A549 treated with DMSO at 1 μM for 4 hours (cell line): Measurements from ENCODE around the gene SMIM12. TPM values are rescaled to one million over a fixed set of nuclear protein-coding genes. Genes with fewer than 3 reads are reported as not detected.

Source experiments
- total RNA-seq: library from RNA; stranded (reverse); fragments of 200-300 nt; extraction: Qiagen RNA extraction; gene quantifications from 5 replicates; pipeline ENCODE4 v1.2.3, GENCODE V29; 2022; ENCODE audit warnings: low read depth

Gene SMIM12, protein sequence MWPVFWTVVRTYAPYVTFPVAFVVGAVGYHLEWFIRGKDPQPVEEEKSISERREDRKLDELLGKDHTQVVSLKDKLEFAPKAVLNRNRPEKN
- total RNA-seq = 51.6 to 59.6 TPM (median 54.9 TPM) in 5 replicates

DNA sequence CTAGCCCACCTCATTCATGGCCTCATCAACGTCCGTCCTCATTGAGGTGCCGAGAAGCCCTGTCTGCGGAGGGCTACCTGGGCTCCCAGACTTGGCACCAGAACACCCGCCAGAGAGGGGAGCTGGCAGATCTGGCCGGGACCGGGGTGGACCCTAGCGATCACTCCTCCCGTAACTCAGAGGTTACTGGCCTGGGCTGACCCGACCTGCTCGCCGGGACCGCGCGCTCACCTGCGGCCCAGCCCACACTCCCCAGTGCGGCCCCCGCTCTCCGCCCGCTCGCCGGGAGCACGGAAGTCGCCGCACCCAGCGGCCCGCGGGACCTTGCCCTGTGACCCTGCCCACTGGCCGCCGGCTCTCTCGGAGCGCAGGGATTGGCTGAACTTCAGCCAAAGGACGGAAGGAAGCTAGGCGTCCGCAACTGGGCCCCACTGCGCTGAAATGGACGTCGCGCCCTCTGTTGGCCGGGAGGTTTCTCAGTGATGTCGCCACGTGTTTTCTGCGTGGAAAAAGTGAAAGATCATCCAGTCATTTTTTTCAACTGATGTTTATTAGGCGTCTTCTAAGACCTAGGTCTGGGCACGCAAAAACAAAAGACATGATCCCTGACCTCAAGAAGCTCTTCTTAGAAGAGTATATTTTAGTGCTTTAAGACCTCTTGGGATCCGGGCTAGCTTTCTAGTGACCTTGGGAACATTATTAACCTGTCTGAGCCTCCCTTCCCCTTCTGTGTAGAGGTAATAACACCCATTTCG, at the start of gene SMIM12:
TSS of gene SMIM12 (minus strand) at position 304 of the 755 bp plus-strand sequence. CDS start 3,772 bp downstream, outside the sequence.

Other genes starting within 250 kb of the SMIM12 start
- gene GJB5, start 104.7 kb downstream of the SMIM12 start, total RNA-seq = 0.12 TPM in 2 of 5 replicates, not detected in the others
- gene GJB4, start 100.0 kb downstream of the SMIM12 start, total RNA-seq = 0.03 to 0.18 TPM (median 0.08 TPM) in 4 of 5 replicates, not detected in the other
- 5.4 to 8.1 TPM (median 6.1 TPM) in 5 replicates for gene GJB3, start 78.5 kb downstream of the SMIM12 start, total RNA-seq
- gene GJA4, start 66.8 kb downstream of the SMIM12 start, total RNA-seq = not detected in 5 replicates
- 0.08 to 0.25 TPM (median 0.17 TPM) in 5 replicates for gene DLGAP3, start 69.9 kb upstream of the SMIM12 start, total RNA-seq
- gene TMEM35B, start 125.6 kb upstream of the SMIM12 start, total RNA-seq = 16.7 to 20.1 TPM (median 17.3 TPM) in 5 replicates
- gene ZMYM6, start 172.2 kb upstream of the SMIM12 start, total RNA-seq = 4.6 to 6.0 TPM (median 5.3 TPM) in 5 replicates
- 4.1 to 8.7 TPM (median 8.2 TPM) in 5 replicates for gene ZMYM1, start 219.6 kb upstream of the SMIM12 start, total RNA-seq